Mesenchymal stem cell (in vitro differentiated cells and primary cell): Measurements from ENCODE around the gene ANKS1B.

Source experiments
- DNase-seq: peaks from one replicate; pipeline ENCODE4 v3.0.0-alpha.2; 2013
- H2AFZ ChIP-seq: one replicate; pipeline ENCODE4 v1.6.1; 2013; ENCODE audit warnings: low read depth, mild to moderate bottlenecking, control low read depth, inconsistent platforms, low read length, moderate library complexity
- H2AK5ac ChIP-seq: 2 replicates; pipeline ENCODE4 v1.6.1; 2013; ENCODE audit warnings: low read length, moderate library complexity, mild to moderate bottlenecking, inconsistent platforms; ENCODE audit not compliant: severe bottlenecking
- H2BK120ac ChIP-seq: one replicate; pipeline ENCODE4 v1.6.1; 2013; ENCODE audit warnings: low read depth, mild to moderate bottlenecking, inconsistent platforms, low read length, moderate library complexity
- H2BK12ac ChIP-seq, 2 experiments: one replicate each; pipeline ENCODE4 v1.6.1; 2013; ENCODE audit warnings: inconsistent platforms in 2 of 2, low read length in 2 of 2, mild to moderate bottlenecking in 2 of 2, moderate library complexity in 2 of 2, control low read depth in 1 of 2
- H2BK15ac ChIP-seq: one replicate; pipeline ENCODE4 v1.6.1; 2013; ENCODE audit warnings: mild to moderate bottlenecking, low read depth, inconsistent platforms; ENCODE audit not compliant: poor library complexity, severe bottlenecking
- H2BK5ac ChIP-seq: 2 replicates; pipeline ENCODE4 v1.6.1; 2013; ENCODE audit warnings: low read depth, mild to moderate bottlenecking, low read length, control low read depth, inconsistent platforms; ENCODE audit not compliant: poor library complexity, severe bottlenecking
- H3K14ac ChIP-seq, 2 experiments: one replicate each; pipeline ENCODE4 v1.6.1; 2013; ENCODE audit warnings: inconsistent platforms in 2 of 2, low read length in 2 of 2, control low read depth in 1 of 2, mild to moderate bottlenecking in 1 of 2, moderate library complexity in 1 of 2
- H3K18ac ChIP-seq, 2 experiments: one replicate each; pipeline ENCODE4 v1.6.1; 2013; ENCODE audit warnings: inconsistent platforms in 2 of 2, low read length in 2 of 2, control low read depth in 1 of 2, low read depth in 1 of 2, mild to moderate bottlenecking in 1 of 2
- H3K23ac ChIP-seq, 2 experiments: one replicate each; pipeline ENCODE4 v1.6.1; 2013; ENCODE audit warnings: inconsistent platforms in 2 of 2, low read length in 2 of 2, mild to moderate bottlenecking in 2 of 2, moderate library complexity in 2 of 2, control low read depth in 1 of 2
- H3K27ac ChIP-seq: 2 replicates; pipeline ENCODE4 v1.5.1; 2013; ENCODE audit warnings: mild to moderate bottlenecking, moderate library complexity, low read length, control low read depth, inconsistent platforms; ENCODE audit not compliant: poor library complexity, severe bottlenecking
- H3K27me3 ChIP-seq, 2 experiments: 2 replicates each; pipeline versions ENCODE4 v1.6.1 to v1.7.0; 2013; ENCODE audit warnings: low read length in 2 of 2, mild to moderate bottlenecking in 2 of 2, moderate library complexity in 2 of 2, control low read depth in 1 of 2, inconsistent platforms in 1 of 2; ENCODE audit not compliant: control insufficient read depth in 1 of 2, insufficient read depth in 1 of 2
- H3K36me3 ChIP-seq, 2 experiments: 2 replicates each; pipeline versions ENCODE4 v1.6.1 to v1.7.0; 2013; ENCODE audit warnings: low read length in 2 of 2, control low read depth in 1 of 2, inconsistent platforms in 1 of 2, low read depth in 1 of 2, mild to moderate bottlenecking in 1 of 2; ENCODE audit not compliant: insufficient read depth in 2 of 2, control insufficient read depth in 1 of 2
- H3K4ac ChIP-seq, 2 experiments: one replicate each; pipeline ENCODE4 v1.6.1; 2013; ENCODE audit warnings: inconsistent platforms in 2 of 2, low read length in 2 of 2, mild to moderate bottlenecking in 2 of 2, moderate library complexity in 2 of 2, control low read depth in 1 of 2, low read depth in 1 of 2
- H3K4me1 ChIP-seq: 2 replicates; pipeline ENCODE4 v1.6.1; 2013; ENCODE audit warnings: low read depth, low read length, control low read depth; ENCODE audit not compliant: control insufficient read depth, insufficient read depth
- H3K4me2 ChIP-seq: 2 replicates; pipeline ENCODE4 v1.6.1; 2013; ENCODE audit warnings: low read length, mild to moderate bottlenecking, inconsistent platforms; ENCODE audit not compliant: poor library complexity, severe bottlenecking
- H3K4me3 ChIP-seq, 2 experiments: 2 replicates each; pipeline versions ENCODE4 v1.5.1 to v1.7.0; 2013; ENCODE audit warnings: low read length in 2 of 2, mild to moderate bottlenecking in 2 of 2, control low read depth in 1 of 2, low read depth in 1 of 2; ENCODE audit not compliant: insufficient read depth in 1 of 2
- H3K79me1 ChIP-seq: replicated peaks from 2 replicates; pipeline ENCODE4 v1.6.1; 2013; ENCODE audit warnings: mild to moderate bottlenecking, control low read depth, low read length, inconsistent platforms; ENCODE audit not compliant: poor library complexity, severe bottlenecking
- H3K9ac ChIP-seq: 2 replicates; pipeline ENCODE4 v1.7.0; 2013; ENCODE audit warnings: mild to moderate bottlenecking, low read length, moderate library complexity
- H3K9me3 ChIP-seq: 2 replicates; pipeline ENCODE4 v1.7.0; 2013; ENCODE audit warnings: mild to moderate bottlenecking, low read length; ENCODE audit not compliant: control insufficient read depth
- H4K8ac ChIP-seq: one replicate; pipeline ENCODE4 v1.6.1; 2013; ENCODE audit warnings: inconsistent platforms, mild to moderate bottlenecking, low read length, moderate library complexity
- H4K91ac ChIP-seq: one replicate; pipeline ENCODE4 v1.6.1; 2013; ENCODE audit warnings: mild to moderate bottlenecking, low read length, inconsistent platforms
- WGBS: methylation state at CpG from one replicate; pipeline ENCODE4 v1.1.7; 2013; ENCODE audit warnings: mixed read lengths; 5-methylcytosine and 5-hydroxymethylcytosine counted together

The ANKS1B gene

DNA sequence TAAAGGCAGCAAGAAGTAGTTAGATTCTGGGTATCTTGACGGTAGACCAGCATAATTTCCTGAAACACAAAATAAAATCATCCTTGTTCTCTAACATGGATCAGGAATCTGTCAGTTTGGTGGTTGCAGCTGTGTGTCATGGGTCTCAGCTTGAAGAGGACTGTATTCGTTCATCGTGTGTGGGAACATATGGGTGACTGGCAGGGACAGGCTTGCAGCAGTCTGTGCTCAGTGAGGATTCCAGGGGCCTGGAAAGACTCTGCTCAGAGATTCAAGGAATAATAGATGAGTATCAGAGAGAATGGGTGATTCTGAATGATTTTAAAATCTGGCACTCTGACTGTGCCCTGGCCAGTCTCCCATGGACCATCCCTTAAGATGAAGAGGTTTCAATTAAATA, 918.0 kb downstream of the ANKS1B start:
- no peak overlapping the region for H4K8ac ChIP-seq
- no peak overlapping the region for H3K4me3 ChIP-seq
- H3K14ac ChIP-seq, result no peak overlapping the region
- H2BK120ac ChIP-seq, result no peak overlapping the region
- no peak overlapping the region for H3K4me2 ChIP-seq
- no peak overlapping the region for H2AK5ac ChIP-seq
- no peaks in the 10 kb centered on the region for H3K4me1 ChIP-seq
- no peak for DNase-seq
- 78% methylated on average over 2 of the region's 3 CpGs for WGBS
- H3K9me3 ChIP-seq, result no peaks in the 10 kb centered on the region
- H3K36me3 ChIP-seq, result no peaks in the 10 kb centered on the region
- H2BK15ac ChIP-seq, result no peak overlapping the region
- H2BK5ac ChIP-seq, result no peak overlapping the region
- peaks cover 0 to 5% of the 10 kb centered on the region in 2 experiments for H3K27me3 ChIP-seq
- no peak overlapping the region for H3K18ac ChIP-seq
- no peak overlapping the region for H3K27ac ChIP-seq
- H3K9ac ChIP-seq, result no peak overlapping the region
- H4K91ac ChIP-seq, result no peak overlapping the region
- H3K79me1 ChIP-seq, result no peaks in the 10 kb centered on the region
- H2BK12ac ChIP-seq, result no peak overlapping the region
- no peak overlapping the region for H3K4ac ChIP-seq
- no peak overlapping the region for H3K23ac ChIP-seq
- no peak overlapping the region for H2AFZ ChIP-seq

DNA sequence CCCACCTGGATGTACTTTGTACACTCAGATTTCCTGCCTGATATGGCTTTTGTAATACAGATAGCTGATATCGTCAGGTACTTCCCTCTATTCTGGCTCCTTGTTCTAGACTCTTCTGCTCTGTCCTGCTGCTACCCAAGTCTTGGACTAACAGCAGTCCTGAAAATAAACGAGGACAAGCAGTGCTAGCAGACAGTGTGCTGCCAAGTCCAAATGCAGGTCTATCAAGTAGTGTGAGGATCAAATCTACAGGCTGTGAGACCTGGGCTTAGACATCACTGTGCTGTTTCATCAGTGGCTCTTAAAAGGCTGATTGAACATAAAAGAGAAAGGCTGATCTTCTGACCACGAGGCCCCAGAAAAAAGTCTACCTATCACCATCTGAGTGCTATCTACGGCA, 921.6 kb downstream of the ANKS1B start:
- no peak overlapping the region for H3K23ac ChIP-seq
- H3K79me1 ChIP-seq, result no peaks in the 10 kb centered on the region
- no peak overlapping the region for H4K8ac ChIP-seq
- H2BK12ac ChIP-seq, result no peak overlapping the region
- no peak overlapping the region for H3K18ac ChIP-seq
- no peak overlapping the region for H3K4ac ChIP-seq
- H2BK15ac ChIP-seq, result no peak overlapping the region
- WGBS, result 61% methylated on average over 4 of the region's 4 CpGs
- no peak overlapping the region for H2AFZ ChIP-seq
- H2BK120ac ChIP-seq, result no peak overlapping the region
- H2AK5ac ChIP-seq, result no peak overlapping the region
- peaks cover 2% of the 10 kb centered on the region for H3K4me1 ChIP-seq
- H3K36me3 ChIP-seq, result no peaks in the 10 kb centered on the region
- no peak overlapping the region for H2BK5ac ChIP-seq
- H3K9me3 ChIP-seq, result no peaks in the 10 kb centered on the region
- DNase-seq, result no peak
- H3K14ac ChIP-seq, result no peak overlapping the region
- no peak overlapping the region for H3K9ac ChIP-seq
- H3K4me3 ChIP-seq, result no peak overlapping the region
- no peak overlapping the region for H3K27ac ChIP-seq
- no peak overlapping the region for H3K4me2 ChIP-seq
- H4K91ac ChIP-seq, result no peak overlapping the region
- H3K27me3 ChIP-seq, result peaks cover 0 to 5% of the 10 kb centered on the region in 2 experiments

DNA sequence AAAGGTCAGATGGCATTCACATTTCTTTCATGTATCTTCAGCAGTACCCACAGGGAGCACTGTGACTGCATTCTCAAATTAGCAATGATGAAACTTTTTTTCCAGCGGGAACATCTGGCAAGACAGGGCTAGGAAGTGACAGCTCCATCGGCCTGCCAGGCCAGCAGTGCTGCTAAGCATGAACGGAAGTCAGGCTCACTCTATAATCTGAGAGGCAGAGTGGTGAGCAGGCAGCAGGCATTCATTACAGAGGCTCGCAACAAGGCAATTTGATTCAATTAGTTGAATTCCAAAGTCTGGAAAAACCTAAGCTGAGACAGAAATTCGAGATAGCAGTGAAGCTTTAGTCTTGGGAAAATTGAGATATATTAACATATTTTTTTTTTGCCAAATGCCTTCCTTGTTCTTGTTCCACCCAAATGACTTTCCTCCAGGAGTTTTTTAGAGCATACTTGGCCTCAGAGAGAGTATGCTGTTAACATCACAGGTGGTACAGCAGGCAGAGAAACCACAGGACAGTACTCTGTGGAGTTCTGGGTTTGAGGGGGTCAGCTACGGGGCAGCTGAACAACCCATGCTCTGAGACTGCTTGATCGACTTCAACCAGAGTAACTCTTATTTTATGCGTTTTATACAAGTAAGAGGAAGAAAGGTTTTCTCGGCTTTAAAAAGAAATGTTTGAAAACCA, 924.8 kb downstream of the ANKS1B start:
- H2BK120ac ChIP-seq, result no peak overlapping the region
- DNase-seq, result no peak
- WGBS, result 51% methylated on average over 5 of the region's 9 CpGs

GRCh38 chr12:99057670-99058069, 927.1 kb downstream of the ANKS1B start:
- Histone ChIP-seq H2BK15ac (no peak overlapping the region), H3K14ac (no peak overlapping the region), H3K4ac (no peak overlapping the region), H2AFZ (no peak overlapping the region), H3K23ac (no peak overlapping the region), H2BK12ac (no peak overlapping the region), H2BK5ac (no peak overlapping the region), H3K9me3 (no peaks in the 10 kb centered on the region), H2AK5ac (no peak overlapping the region), H3K4me3 (no peak overlapping the region), H3K36me3 (no peaks in the 10 kb centered on the region), H3K79me1 (no peaks in the 10 kb centered on the region), H4K8ac (no peak overlapping the region), H3K27ac (no peak overlapping the region), H3K18ac (no peak overlapping the region), H3K9ac (no peak overlapping the region), H3K27me3 (peaks cover 0 to under 1% of the 10 kb centered on the region in 2 experiments), H3K4me2 (no peak overlapping the region), H3K4me1 (peaks cover 2% of the 10 kb centered on the region), H4K91ac (no peak overlapping the region), H2BK120ac (no peak overlapping the region)
- DNase-seq, result no peak
- 57% methylated on average over 2 of the region's 5 CpGs for WGBS

More for the DNA sequence above, 924.8 kb downstream of the ANKS1B start:
- Histone ChIP-seq H3K4me2 (no peak overlapping the region), H3K9me3 (no peaks in the 10 kb centered on the region), H2BK5ac (no peak overlapping the region), H3K23ac (no peak overlapping the region), H2AK5ac (no peak overlapping the region), H4K91ac (no peak overlapping the region), H3K4ac (no peak overlapping the region), H2BK12ac (no peak overlapping the region), H3K4me1 (peaks cover 2% of the 10 kb centered on the region), H3K79me1 (no peaks in the 10 kb centered on the region), H3K14ac (no peak overlapping the region), H3K9ac (no peak overlapping the region), H4K8ac (no peak overlapping the region), H2BK15ac (no peak overlapping the region), H3K36me3 (no peaks in the 10 kb centered on the region), H3K4me3 (no peak overlapping the region), H3K18ac (peak overlapping the region in 1 of 2 experiments; percentile 21), H3K27ac (no peak overlapping the region), H3K27me3 (peaks cover 0 to 5% of the 10 kb centered on the region in 2 experiments), H2AFZ (no peak overlapping the region)
